ENCODE measurements around the gene DSG2.

DNA sequence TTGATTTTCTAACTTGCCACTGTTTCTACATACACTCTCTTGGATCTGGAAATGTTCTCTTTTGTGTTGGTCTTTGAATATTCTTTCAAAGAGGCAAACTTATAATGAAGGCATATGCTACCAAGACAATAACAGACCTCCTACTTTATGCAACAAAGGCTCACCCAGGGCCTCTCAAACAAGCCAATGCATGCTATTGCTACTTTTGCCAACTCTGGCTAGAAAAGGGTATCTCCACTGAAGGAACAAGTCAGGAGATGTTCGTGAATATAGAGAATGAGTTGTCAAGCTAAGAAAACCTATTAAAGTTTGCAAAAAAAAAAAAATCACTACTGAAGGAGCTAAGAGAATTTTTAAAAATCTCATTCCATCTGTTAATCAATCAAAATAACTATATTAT is 15.9 kb upstream of the DSG2 start:
- TF ChIP-seq, protein P1, sequence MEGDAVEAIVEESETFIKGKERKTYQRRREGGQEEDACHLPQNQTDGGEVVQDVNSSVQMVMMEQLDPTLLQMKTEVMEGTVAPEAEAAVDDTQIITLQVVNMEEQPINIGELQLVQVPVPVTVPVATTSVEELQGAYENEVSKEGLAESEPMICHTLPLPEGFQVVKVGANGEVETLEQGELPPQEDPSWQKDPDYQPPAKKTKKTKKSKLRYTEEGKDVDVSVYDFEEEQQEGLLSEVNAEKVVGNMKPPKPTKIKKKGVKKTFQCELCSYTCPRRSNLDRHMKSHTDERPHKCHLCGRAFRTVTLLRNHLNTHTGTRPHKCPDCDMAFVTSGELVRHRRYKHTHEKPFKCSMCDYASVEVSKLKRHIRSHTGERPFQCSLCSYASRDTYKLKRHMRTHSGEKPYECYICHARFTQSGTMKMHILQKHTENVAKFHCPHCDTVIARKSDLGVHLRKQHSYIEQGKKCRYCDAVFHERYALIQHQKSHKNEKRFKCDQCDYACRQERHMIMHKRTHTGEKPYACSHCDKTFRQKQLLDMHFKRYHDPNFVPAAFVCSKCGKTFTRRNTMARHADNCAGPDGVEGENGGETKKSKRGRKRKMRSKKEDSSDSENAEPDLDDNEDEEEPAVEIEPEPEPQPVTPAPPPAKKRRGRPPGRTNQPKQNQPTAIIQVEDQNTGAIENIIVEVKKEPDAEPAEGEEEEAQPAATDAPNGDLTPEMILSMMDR (IDR thresholded peaks at IDR 0.05): no peak
- no peak for TF ChIP-seq POLR2AphosphoS5 (IDR thresholded peaks at IDR 0.05)
